K562 (cell line): ENCODE measurements around the gene PPP2R5A. TPM values are rescaled to one million over a fixed set of nuclear protein-coding genes. Genes with fewer than 3 reads are reported as not detected.

Experiments
- CHD4 ChIP-seq: fragments of 200-600 bp; sonication (generic); IDR thresholded peaks from 3 replicates; pipeline ENCODE4 v1.6.1; 2012; ENCODE audit warnings: low read depth, mild to moderate bottlenecking, mixed read lengths, low read length, inconsistent platforms; ENCODE audit not compliant: insufficient read depth, insufficient replicate concordance, poor library complexity, severe bottlenecking
- DACH1 ChIP-seq: fragments of 450-650 bp; IDR thresholded peaks from 2 replicates; pipeline ENCODE4 v1.6.1; 2018; ENCODE audit not compliant: partially characterized antibody
- ESRRA ChIP-seq: fragments of 450-650 bp; IDR thresholded peaks from 2 replicates; pipeline ENCODE4 v1.6.1; 2014; ENCODE audit warnings: low read depth, mild to moderate bottlenecking, moderate library complexity, borderline replicate concordance
- ETV6 ChIP-seq, 3 experiments: fragments of 150-350 bp in 1 of 3; sonication (generic) in 1 of 3; formaldehyde crosslinking in 1 of 3; IDR thresholded peaks; 2 replicates each; pipeline versions ENCODE4 v1.6.1 to v1.8.0; 2014 to 2022; ENCODE audit warnings: borderline replicate concordance in 2 of 3, low read depth in 2 of 3, antibody characterized with exemption in 1 of 3, low read length in 1 of 3, mild to moderate bottlenecking in 1 of 3, missing genetic modification reagents in 1 of 3
- FOSL1 ChIP-seq: fragments of 200-800 bp; sonication (Bioruptor generic); conservative IDR thresholded peaks from 2 replicates; pipeline ENCODE4 v1.6.1; 2016; ENCODE audit warnings: missing genetic modification characterization, missing compliant biosample characterization
- GATAD2B ChIP-seq: fragments of 450-650 bp; IDR thresholded peaks from 2 replicates; pipeline ENCODE4 v1.6.1; 2017; ENCODE audit warnings: mild to moderate bottlenecking, borderline replicate concordance
- HEY1 ChIP-seq: fragments of 250-450 bp; sonication (Bioruptor Pico); IDR thresholded peaks from 2 replicates; pipeline ENCODE4 v1.5.0; 2020; ENCODE audit warnings: mild to moderate bottlenecking, moderate library complexity, borderline replicate concordance
- JUN ChIP-seq, 2 experiments: sonication (generic) in 1 of 2; formaldehyde crosslinking in 1 of 2; IDR thresholded peaks; 2 replicates each; pipeline versions ENCODE4 v1.6.1 to v1.8.0; 2012 to 2022; ENCODE audit warnings: borderline replicate concordance in 2 of 2, mild to moderate bottlenecking in 2 of 2, improper control_type of control experiment in 1 of 2, low read depth in 1 of 2, low read length in 1 of 2, missing genetic modification reagents in 1 of 2
- JUND ChIP-seq, 2 experiments: IDR thresholded peaks; 2 replicates in 1 of 2; 3 replicates in 1 of 2; pipeline ENCODE4 v1.6.1; 2011; ENCODE audit warnings: borderline replicate concordance in 2 of 2, low read depth in 2 of 2, low read length in 2 of 2, improper control_type of control experiment in 1 of 2, missing biosample characterization in 1 of 2, missing genetic modification characterization in 1 of 2, missing genetic modification reagents in 1 of 2
- LARP7 ChIP-seq: fragments of 450-650 bp; IDR thresholded peaks from 2 replicates; pipeline ENCODE4 v1.6.1; 2016
- NCOA2 ChIP-seq, 2 experiments: fragments of 450-650 bp; IDR thresholded peaks; 2 replicates each; pipeline ENCODE4 v1.6.1; 2018; ENCODE audit warnings: mild to moderate bottlenecking in 2 of 2, moderate library complexity in 1 of 2; ENCODE audit not compliant: partially characterized antibody in 2 of 2
- PPARD ChIP-seq: fragments of 250-450 bp; sonication (Bioruptor Pico); IDR thresholded peaks from 2 replicates; pipeline ENCODE4 v1.8.0; 2022; ENCODE audit warnings: inconsistent platforms, mild to moderate bottlenecking, moderate library complexity
- SIN3A ChIP-seq, 2 experiments: fragments of 150-350 bp in 1 of 2; IDR thresholded peaks; 2 replicates each; pipeline ENCODE4 v1.6.1; 2011 to 2016; ENCODE audit warnings: borderline replicate concordance in 2 of 2, low read depth in 2 of 2, low read length in 2 of 2, mild to moderate bottlenecking in 2 of 2, moderate library complexity in 2 of 2; ENCODE audit not compliant: control insufficient read depth in 1 of 2
- SOX6 ChIP-seq: fragments of 450-650 bp; IDR thresholded peaks from 2 replicates; pipeline ENCODE4 v1.6.1; 2014; ENCODE audit warnings: mild to moderate bottlenecking
- SPI1 ChIP-seq: IDR thresholded peaks from 2 replicates; pipeline ENCODE4 v1.6.1; 2011; ENCODE audit warnings: low read depth, low read length, control low read depth, borderline replicate concordance
- ZBTB7A ChIP-seq: IDR thresholded peaks from 2 replicates; pipeline ENCODE4 v1.6.1; 2011; ENCODE audit warnings: low read depth, mild to moderate bottlenecking, low read length, moderate library complexity, borderline replicate concordance; ENCODE audit not compliant: control insufficient read depth
- ZFP30 ChIP-seq: fragments of 250-450 bp; sonication (Bioruptor Pico); IDR thresholded peaks from 2 replicates; pipeline ENCODE4 v1.8.0; 2022; ENCODE audit warnings: moderate library complexity, mild to moderate bottlenecking, inconsistent platforms, borderline replicate concordance
- ZNF589 ChIP-seq: fragments of 200-800 bp; sonication (Bioruptor generic); IDR thresholded peaks from 2 replicates; pipeline ENCODE4 v1.6.1; 2016; ENCODE audit warnings: low read depth, missing genetic modification characterization, missing compliant biosample characterization
- polyA plus RNA-seq, 8 experiments: library from polyadenylated mRNA; depleted of rRNA in 4 of 8; stranded (reverse) in 5 of 8; unstranded in 3 of 8; fragments of >200 nt; fragmentation: Nextera tagmentation in 2 of 8; fragmentation: Illumina TruSeq in 1 of 8; extraction: Ambion mirVana in 2 of 8; extraction: Trizol in 1 of 8; gene quantifications; 2 replicates each; pipeline versions ENCODE4 v1.2.1 to v1.2.3, GENCODE V29; 2011 to 2014; ENCODE audit warnings: inconsistent platforms in 1 of 8, missing spikeins in 1 of 8
- total RNA-seq, 7 experiments: library from RNA; depleted of rRNA in 6 of 7; stranded (reverse); fragments of >200 nt in 6 of 7; fragmentation: Illumina TruSeq in 2 of 7; extraction: Trizol in 2 of 7; gene quantifications; 2 replicates each; pipeline versions ENCODE4 v1.2.1 to v1.2.3, GENCODE V29; 2011 to 2021; ENCODE audit warnings: low replicate concordance in 1 of 7
- TF ChIP-seq, protein P1 (sequence below): sonication (generic); formaldehyde crosslinking; IDR thresholded peaks from 2 replicates; pipeline ENCODE4 v1.8.0; 2022; ENCODE audit warnings: mild to moderate bottlenecking, missing genetic modification reagents
- TF ChIP-seq, protein P2 (sequence below): fragments of 450-650 bp; conservative IDR thresholded peaks from 2 replicates; pipeline ENCODE4 v1.6.1; 2016; ENCODE audit warnings: missing genetic modification characterization, low read depth, mild to moderate bottlenecking, control low read depth, missing compliant biosample characterization

PPP2R5A gene
- total and polyA plus RNA-seq, 9 of the 15 experiments (the other 6 are each of a cell fraction or from before 2014, with no cell fraction given) = 26.9 to 106 (median 64.3) TPM

DNA sequence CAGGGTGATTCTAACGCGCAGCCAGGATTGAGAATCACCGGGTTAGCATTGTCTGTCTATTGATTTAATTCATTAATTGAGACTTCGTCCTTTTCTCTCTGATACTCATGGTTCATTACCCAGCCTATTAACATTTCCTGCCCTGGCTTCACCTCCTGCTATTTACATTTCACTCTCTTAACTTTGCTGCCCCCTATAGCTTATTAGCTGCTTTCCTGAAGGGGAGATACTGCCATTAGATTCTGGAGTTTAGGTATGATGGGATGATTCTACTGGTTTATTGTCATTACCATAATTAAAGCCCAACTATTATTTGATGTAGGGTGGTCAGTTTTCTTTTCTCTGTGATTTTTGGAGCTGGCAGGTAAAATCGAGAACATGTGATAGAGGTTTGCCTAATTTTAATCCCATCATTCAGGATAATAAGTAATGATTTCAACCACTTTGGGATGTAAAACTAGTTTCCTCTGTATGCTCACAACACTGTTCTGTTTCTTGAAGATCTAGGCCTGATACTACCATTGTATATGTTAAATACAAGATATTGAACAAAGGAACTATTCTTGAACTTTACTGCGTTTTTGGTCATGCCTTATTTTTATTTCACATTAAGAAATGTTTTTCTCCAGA is 6.4 kb downstream of the PPP2R5A start (continued):
- TF ChIP-seq JUN (IDR thresholded peaks at IDR 0.05; ENCODE audit: borderline replicate concordance, low read depth, low read length) (0 out of 2 replicates have a peak, but pooled peaks have one; percentile 23), JUN (CRISPR knock-in tag; IDR thresholded peaks at IDR 0.05; ENCODE audit: borderline replicate concordance) (no peak), SOX6 (peak; percentile 31; the same call in 1 of the 2 replicates), SPI1 (no peak), HEY1 (CRISPR knock-in tag) (peak; percentile 44; the same call in 1 of the 2 replicates), FOSL1 (tag) (no peak), NCOA2 (IDR thresholded peaks at IDR 0.05; ENCODE audit: partially characterized antibody in 2 of 2) (no peak), ETV6 (IDR thresholded peaks at IDR 0.05; ENCODE audit: borderline replicate concordance in 1 of 2, low read depth in 2 of 2, low read length in 1 of 2) (no peak), ETV6 (CRISPR knock-in tag; IDR thresholded peaks at IDR 0.05; ENCODE audit: borderline replicate concordance) (no peak), JUND (IDR thresholded peaks at IDR 0.05; ENCODE audit: borderline replicate concordance, low read depth, low read length) (peak; percentile 45; the same call in 1 of the 2 replicates), JUND (tag; IDR thresholded peaks at IDR 0.05; ENCODE audit: borderline replicate concordance, low read depth, low read length) (peak; percentile 17; the same call in 1 of the 3 replicates), LARP7 (0 out of 2 replicates have a peak, but pooled peaks have one; percentile 27), CHD4 (no peak), DACH1 (peak; percentile 100), GATAD2B (peak; percentile 70), ZNF589 (CRISPR knock-in tag) (no peak), ZBTB7A (no peak), PPARD (CRISPR knock-in tag) (no peak), ZFP30 (CRISPR knock-in tag) (no peak), ESRRA (no peak), SIN3A (IDR thresholded peaks at IDR 0.05; ENCODE audit: borderline replicate concordance in 2 of 2, control insufficient read depth in 1 of 2, low read depth in 2 of 2, low read length in 2 of 2) (no peak)
- TF ChIP-seq, protein P1, sequence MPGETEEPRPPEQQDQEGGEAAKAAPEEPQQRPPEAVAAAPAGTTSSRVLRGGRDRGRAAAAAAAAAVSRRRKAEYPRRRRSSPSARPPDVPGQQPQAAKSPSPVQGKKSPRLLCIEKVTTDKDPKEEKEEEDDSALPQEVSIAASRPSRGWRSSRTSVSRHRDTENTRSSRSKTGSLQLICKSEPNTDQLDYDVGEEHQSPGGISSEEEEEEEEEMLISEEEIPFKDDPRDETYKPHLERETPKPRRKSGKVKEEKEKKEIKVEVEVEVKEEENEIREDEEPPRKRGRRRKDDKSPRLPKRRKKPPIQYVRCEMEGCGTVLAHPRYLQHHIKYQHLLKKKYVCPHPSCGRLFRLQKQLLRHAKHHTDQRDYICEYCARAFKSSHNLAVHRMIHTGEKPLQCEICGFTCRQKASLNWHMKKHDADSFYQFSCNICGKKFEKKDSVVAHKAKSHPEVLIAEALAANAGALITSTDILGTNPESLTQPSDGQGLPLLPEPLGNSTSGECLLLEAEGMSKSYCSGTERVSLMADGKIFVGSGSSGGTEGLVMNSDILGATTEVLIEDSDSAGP = no peak
- TF ChIP-seq, protein P2, sequence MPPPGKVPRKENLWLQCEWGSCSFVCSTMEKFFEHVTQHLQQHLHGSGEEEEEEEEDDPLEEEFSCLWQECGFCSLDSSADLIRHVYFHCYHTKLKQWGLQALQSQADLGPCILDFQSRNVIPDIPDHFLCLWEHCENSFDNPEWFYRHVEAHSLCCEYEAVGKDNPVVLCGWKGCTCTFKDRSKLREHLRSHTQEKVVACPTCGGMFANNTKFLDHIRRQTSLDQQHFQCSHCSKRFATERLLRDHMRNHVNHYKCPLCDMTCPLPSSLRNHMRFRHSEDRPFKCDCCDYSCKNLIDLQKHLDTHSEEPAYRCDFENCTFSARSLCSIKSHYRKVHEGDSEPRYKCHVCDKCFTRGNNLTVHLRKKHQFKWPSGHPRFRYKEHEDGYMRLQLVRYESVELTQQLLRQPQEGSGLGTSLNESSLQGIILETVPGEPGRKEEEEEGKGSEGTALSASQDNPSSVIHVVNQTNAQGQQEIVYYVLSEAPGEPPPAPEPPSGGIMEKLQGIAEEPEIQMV (tag) = no peak
